Inferior parietal cortex (tissue), 1 donor: Measurements from ENCODE around the gene DDX51.
"Not testable (repeated sequence)": the region's sequence is repeated elsewhere in the genome, so short reads cannot be mapped to it uniquely, and the experiment has no call there.

Source experiments
- DNase-seq: peaks from one replicate; pipeline ENCODE4 v3.0.0-alpha.2; 2016; ENCODE audit errors: extremely low spot score

DDX51 gene

GRCh38 chr12:132140918-132141841 lies 2.9 kb downstream of the DDX51 start:
- no peak for DNase-seq

- DNase-seq: no peak
Observed at GRCh38 chr12:132140501-132140900, 3.6 kb downstream of the DDX51 start.

GRCh38 chr12:132139912-132140311 lies 4.2 kb downstream of the DDX51 start:
- DNase-seq: no peak

GRCh38 chr12:132138941-132139871 lies 4.9 kb downstream of the DDX51 start:
- no peak for DNase-seq

GRCh38 chr12:132137483-132138125 lies 6.5 kb downstream of the DDX51 start:
- no peak for DNase-seq

- DNase-seq: not testable (repeated sequence)
Observed at GRCh38 chr12:132136226-132136625, 7.9 kb downstream of the DDX51 start.

- not testable (repeated sequence) for DNase-seq
Observed at GRCh38 chr12:132134653-132135183, 9.4 kb downstream of the DDX51 start.

GRCh38 chr12:132133952-132134652 lies 10.0 kb downstream of the DDX51 start:
- DNase-seq: no peak

GRCh38 chr12:132132609-132133430 lies 11.3 kb downstream of the DDX51 start:
- no peak for DNase-seq

GRCh38 chr12:132131952-132132351 lies 12.2 kb downstream of the DDX51 start:
- DNase-seq: no peak

- DNase-seq: no peak
Observed at GRCh38 chr12:132131229-132131628, 12.9 kb downstream of the DDX51 start.

GRCh38 chr12:132130690-132131089 lies 13.4 kb downstream of the DDX51 start:
- DNase-seq: no peak

GRCh38 chr12:132129007-132129406 lies 15.1 kb downstream of the DDX51 start:
- no peak for DNase-seq

- DNase-seq: no peak
Observed at GRCh38 chr12:132127041-132127440, 17.1 kb downstream of the DDX51 start.

GRCh38 chr12:132125736-132126135 lies 18.4 kb downstream of the DDX51 start:
- no peak for DNase-seq

- DNase-seq: no peak
Observed at GRCh38 chr12:132124766-132125425, 19.2 kb downstream of the DDX51 start.

GRCh38 chr12:132123970-132124765 lies 20.0 kb downstream of the DDX51 start:
- no peak for DNase-seq

- DNase-seq: no peak
Observed at GRCh38 chr12:132121283-132121682, 22.8 kb downstream of the DDX51 start.

- no peak for DNase-seq
Observed at GRCh38 chr12:132118876-132119275, 25.2 kb downstream of the DDX51 start.
